IMR-90 (cell line): ENCODE measurements around the gene PCGF2. TPM values are rescaled to one million over a fixed set of nuclear protein-coding genes. Genes with fewer than 3 reads are reported as not detected.
A peak's percentile ranks its signal among the peaks of the same experiment; 100 is the strongest.

Experiments used
- ATAC-seq: fragments of 200-7000 bp; cut with Tn5 transposase; 2 replicates; pipeline ENCODE4 v1.9.1; 2020; ENCODE audit warnings: low read depth, mild to moderate bottlenecking, moderate library complexity
- BruUV-seq: library from RNA; stranded (reverse); fragments of 400-500 nt; replicated peaks from 2 replicates; lab custom pipeline; 2021; lab: Mats Ljungman, UMichigan
- CTCF ChIA-PET: fragments of 300-600 bp; formaldehyde crosslinking; extraction: SDS; loops from one replicate; lab custom pipeline; 2021; ENCODE audit warnings: antibody characterized with exemption; lab: Yijun Ruan, JAX
- POLR2A ChIA-PET: fragments of 300-600 bp; sonication (Branson Sonifier 250); formaldehyde crosslinking; loops from one replicate; lab custom pipeline; 2022; ENCODE audit warnings: antibody characterized with exemption; ENCODE audit not compliant: unreplicated experiment; lab: Charles Lee
- DNase-seq: peaks from one replicate; pipeline ENCODE4 v3.0.0; 2013
- H2AFZ ChIP-seq: replicated peaks from 2 replicates; pipeline ENCODE3; 2013; ENCODE audit warnings: low read length, mild to moderate bottlenecking; ENCODE audit not compliant: poor library complexity
- H2AK5ac ChIP-seq: 2 replicates; pipeline ENCODE4 v1.6.1; 2013; ENCODE audit warnings: low read depth, low read length, inconsistent platforms
- H2AK9ac ChIP-seq: replicated peaks from 2 replicates; pipeline ENCODE3; 2013; ENCODE audit warnings: mild to moderate bottlenecking, low read depth, low read length, moderate library complexity; ENCODE audit not compliant: poor library complexity
- H2BK120ac ChIP-seq: 2 replicates; pipeline ENCODE4 v1.6.1; 2013; ENCODE audit warnings: low read depth, low read length, inconsistent platforms
- H2BK15ac ChIP-seq: 3 replicates; pipeline ENCODE4 v1.6.1; 2013; ENCODE audit warnings: low read depth, low read length, inconsistent platforms
- H2BK20ac ChIP-seq: 2 replicates; pipeline ENCODE4 v1.6.1; 2013; ENCODE audit warnings: low read depth, mild to moderate bottlenecking, inconsistent platforms, low read length, moderate library complexity
- H2BK5ac ChIP-seq: 2 replicates; pipeline ENCODE4 v1.6.1; 2013; ENCODE audit warnings: mild to moderate bottlenecking, low read depth, low read length, inconsistent platforms; ENCODE audit not compliant: poor library complexity, severe bottlenecking
- H3K14ac ChIP-seq: replicated peaks from 2 replicates; pipeline ENCODE4 v1.6.1; 2013; ENCODE audit warnings: low read depth, low read length, inconsistent platforms
- H3K18ac ChIP-seq: 2 replicates; pipeline ENCODE4 v1.6.1; 2013; ENCODE audit warnings: low read depth, low read length, control low read depth
- H3K23ac ChIP-seq: 2 replicates; pipeline ENCODE4 v1.6.1; 2013; ENCODE audit warnings: low read depth, low read length, inconsistent platforms
- H3K27ac ChIP-seq: 2 replicates; pipeline ENCODE4 v1.5.1; 2013; ENCODE audit warnings: mild to moderate bottlenecking, control low read depth, low read length; ENCODE audit not compliant: insufficient read depth
- H3K27me3 ChIP-seq: 2 replicates; pipeline ENCODE4 v1.6.1; 2013; ENCODE audit warnings: low read length; ENCODE audit not compliant: control insufficient read depth, insufficient read depth
- H3K36me3 ChIP-seq: 2 replicates; pipeline ENCODE4 v1.6.1; 2013; ENCODE audit warnings: low read length, mixed read lengths; ENCODE audit not compliant: control insufficient read depth, insufficient read depth
- H3K4ac ChIP-seq: 2 replicates; pipeline ENCODE4 v1.6.1; 2013; ENCODE audit warnings: low read depth, low read length, inconsistent platforms
- H3K4me1 ChIP-seq: 2 replicates; pipeline ENCODE4 v1.6.1; 2013; ENCODE audit warnings: low read length, mixed read lengths; ENCODE audit not compliant: control insufficient read depth, insufficient read depth
- H3K4me2 ChIP-seq: 2 replicates; pipeline ENCODE4 v1.6.1; 2013; ENCODE audit warnings: low read depth, mild to moderate bottlenecking, control low read depth, low read length, moderate library complexity
- H3K4me3 ChIP-seq: 2 replicates; pipeline ENCODE4 v1.5.1; 2013; ENCODE audit warnings: low read depth, mild to moderate bottlenecking, control low read depth, low read length, moderate library complexity; ENCODE audit not compliant: insufficient read depth
- H3K56ac ChIP-seq: 2 replicates; pipeline ENCODE4 v1.6.1; 2013; ENCODE audit warnings: low read length, inconsistent platforms; ENCODE audit not compliant: insufficient read depth; ENCODE audit errors: extremely low read depth
- H3K79me1 ChIP-seq, 2 experiments: 2 replicates each; pipeline ENCODE4 v1.6.1; 2013; ENCODE audit warnings: low read length in 2 of 2, inconsistent platforms in 1 of 2, low read depth in 1 of 2
- H3K9ac ChIP-seq: 2 replicates; pipeline ENCODE4 v1.6.1; 2013; ENCODE audit warnings: low read depth, low read length, control low read depth
- H3K9me1 ChIP-seq: 2 replicates; pipeline ENCODE4 v1.6.1; 2013; ENCODE audit warnings: low read length, inconsistent platforms; ENCODE audit not compliant: insufficient read depth
- H3K9me3 ChIP-seq: 2 replicates; pipeline ENCODE4 v1.6.1; 2013; ENCODE audit warnings: low read length; ENCODE audit not compliant: control insufficient read depth, insufficient read depth
- H4K20me1 ChIP-seq: 2 replicates; pipeline ENCODE4 v1.6.1; 2013; ENCODE audit warnings: low read length, inconsistent platforms; ENCODE audit not compliant: insufficient read depth
- H4K5ac ChIP-seq: 2 replicates; pipeline ENCODE4 v1.6.1; 2013; ENCODE audit warnings: mild to moderate bottlenecking, low read depth, low read length, control low read depth
- H4K8ac ChIP-seq, 2 experiments: 2 replicates each; pipeline ENCODE4 v1.6.1; 2013; ENCODE audit warnings: low read depth in 2 of 2, low read length in 2 of 2, control low read depth in 1 of 2, inconsistent platforms in 1 of 2
- H4K91ac ChIP-seq: 2 replicates; pipeline ENCODE4 v1.6.1; 2013; ENCODE audit warnings: low read depth, low read length, inconsistent platforms; ENCODE audit not compliant: insufficient read depth
- CEBPB ChIP-seq: IDR thresholded peaks from 2 replicates; pipeline ENCODE4 v1.6.1; 2012; ENCODE audit warnings: low read depth, low read length, improper control_type of control experiment
- CHD1 ChIP-seq: IDR thresholded peaks from 2 replicates; pipeline ENCODE4 v1.6.1; 2012; ENCODE audit warnings: low read depth, low read length, improper control_type of control experiment
- FOS ChIP-seq: fragments of 150-350 bp; IDR thresholded peaks from 2 replicates; pipeline ENCODE4 v1.6.1; 2016; ENCODE audit warnings: low read depth, low read length
- POLR2A ChIP-seq: IDR thresholded peaks from 2 replicates; pipeline ENCODE4 v1.6.1; 2012; ENCODE audit warnings: mild to moderate bottlenecking, low read depth, low read length
- RAD21 ChIP-seq: IDR thresholded peaks from 2 replicates; pipeline ENCODE4 v1.6.1; 2012; ENCODE audit warnings: low read length, improper control_type of control experiment
- RCOR1 ChIP-seq: IDR thresholded peaks from 2 replicates; pipeline ENCODE4 v1.6.1; 2012; ENCODE audit warnings: mild to moderate bottlenecking, low read length, improper control_type of control experiment; ENCODE audit not compliant: insufficient replicate concordance
- WGBS, 2 experiments: methylation state at CpG; one replicate each; pipeline versions ENCODE4 v1.1.5 to v1.1.7; 2013; ENCODE audit warnings: missing lambda C conversion rate in 2 of 2; ENCODE audit not compliant: insufficient read length in 1 of 2; ENCODE audit errors: extremely low coverage in 2 of 2; 5-methylcytosine and 5-hydroxymethylcytosine counted together
- dilution Hi-C: fragments of 300-500 bp; cut with HindIII; formaldehyde crosslinking; loops from one replicate; pipeline ENCODE4 v1.14.3; 2018; ENCODE audit warnings: low sequenced_read_pairs; ENCODE audit not compliant: unreplicated experiment
- in situ Hi-C: fragments of 300-500 bp; cut with MboI; formaldehyde crosslinking; loops from 3 replicates; pipeline ENCODE4 v1.14.3; 2019; ENCODE audit warnings: low sequenced_read_pairs, inconsistent platforms, mixed read lengths
- intact Hi-C: fragments of 100-400 bp; cut with micrococcal nuclease; formaldehyde crosslinking; loops from 2 replicates; pipeline ENCODE4 v1.10.0; 2022
- polyA plus RNA-seq, 3 experiments: library from polyadenylated mRNA; depleted of rRNA; stranded (reverse); fragments of >200 nt; gene quantifications; 2 replicates each; pipeline ENCODE4 v1.2.3, GENCODE V29; 2012; ENCODE audit warnings: low replicate concordance in 1 of 3
- total RNA-seq: library from RNA; depleted of rRNA; stranded (reverse); fragments of >200 nt; gene quantifications from 2 replicates; pipeline ENCODE4 v1.2.3, GENCODE V29; 2012
- TF ChIP-seq, protein P1 (sequence below): fragments of 150-350 bp; IDR thresholded peaks from 2 replicates; pipeline ENCODE4 v1.6.1; 2017; ENCODE audit warnings: mild to moderate bottlenecking, antibody characterized with exemption, low read length, low read depth
- TF ChIP-seq, protein P2 (sequence below): conservative IDR thresholded peaks from 2 replicates; pipeline ENCODE4 v1.5.1; 2012; ENCODE audit warnings: mild to moderate bottlenecking, low read depth, low read length, improper control_type of control experiment

Gene PCGF2
- total and polyA plus RNA-seq, 2 of the 4 experiments (the other 2 are of a cell fraction): 1.1 to 18.2 TPM

DNA sequence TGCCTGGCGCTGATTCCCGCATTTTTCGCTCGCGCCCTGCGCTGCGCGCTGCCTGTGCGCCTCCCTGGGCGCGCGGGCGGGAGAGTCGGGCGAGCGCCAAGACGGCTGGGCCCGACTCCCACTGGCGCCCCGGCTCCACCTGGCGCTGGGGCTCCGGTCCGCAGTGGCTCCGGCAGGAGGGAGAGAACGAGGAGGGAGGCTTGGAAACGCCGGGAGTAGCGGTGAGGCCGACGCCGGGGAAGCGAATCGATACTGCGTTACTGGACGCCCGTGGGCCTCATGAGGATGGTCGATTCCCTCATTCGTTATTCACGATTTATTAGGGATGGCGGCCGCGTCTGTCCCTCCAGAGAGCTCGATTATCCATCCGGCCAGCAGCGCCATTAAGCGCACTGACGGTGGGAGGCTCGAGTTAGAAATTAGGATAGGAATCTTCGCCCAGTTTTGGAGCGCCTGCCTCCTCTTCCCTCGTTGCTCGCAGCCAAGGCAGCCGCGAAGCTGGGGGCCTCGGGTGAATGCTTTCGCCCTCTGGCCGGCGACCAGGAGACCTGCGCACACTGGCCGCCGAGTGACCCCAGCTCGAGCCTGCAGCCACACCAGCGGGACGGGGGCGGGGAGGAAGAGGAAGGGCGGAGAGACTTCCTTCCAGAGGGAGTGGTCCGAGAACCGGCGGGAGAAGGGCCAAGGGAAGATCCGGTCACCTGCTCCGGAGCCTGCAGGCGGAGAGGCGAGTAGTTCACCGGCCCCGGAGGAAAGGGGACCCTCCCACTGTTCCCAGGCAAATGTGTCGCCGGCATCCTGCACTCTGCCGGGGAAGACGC, 1.3 kb upstream of the PCGF2 start (continued):
- TF ChIP-seq, protein P1, sequence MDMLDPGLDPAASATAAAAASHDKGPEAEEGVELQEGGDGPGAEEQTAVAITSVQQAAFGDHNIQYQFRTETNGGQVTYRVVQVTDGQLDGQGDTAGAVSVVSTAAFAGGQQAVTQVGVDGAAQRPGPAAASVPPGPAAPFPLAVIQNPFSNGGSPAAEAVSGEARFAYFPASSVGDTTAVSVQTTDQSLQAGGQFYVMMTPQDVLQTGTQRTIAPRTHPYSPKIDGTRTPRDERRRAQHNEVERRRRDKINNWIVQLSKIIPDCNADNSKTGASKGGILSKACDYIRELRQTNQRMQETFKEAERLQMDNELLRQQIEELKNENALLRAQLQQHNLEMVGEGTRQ: no peak
- no peak for TF ChIP-seq CEBPB

DNA sequence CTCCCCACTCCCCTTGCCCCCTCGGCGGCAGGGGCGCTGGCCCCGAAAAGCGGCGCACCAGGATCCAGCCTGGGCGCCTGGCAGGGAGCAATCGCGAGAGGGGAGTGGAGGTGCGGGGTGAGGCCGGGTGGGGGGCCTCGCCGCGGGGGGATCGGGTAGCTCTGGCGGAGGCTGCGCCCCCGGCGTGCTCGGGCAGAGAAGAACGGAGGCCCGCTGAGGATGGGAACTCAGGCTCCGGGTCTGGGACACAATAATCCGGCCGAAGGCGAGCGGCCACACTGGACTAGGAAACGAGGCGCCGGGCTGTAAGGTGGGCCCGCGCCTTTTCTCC, 721 bp upstream of the PCGF2 start:
- peak overlapping the region; percentile 70 for H3K9ac ChIP-seq
- no peaks in the 10 kb centered on the region for H3K27me3 ChIP-seq
- TF ChIP-seq, protein P2, sequence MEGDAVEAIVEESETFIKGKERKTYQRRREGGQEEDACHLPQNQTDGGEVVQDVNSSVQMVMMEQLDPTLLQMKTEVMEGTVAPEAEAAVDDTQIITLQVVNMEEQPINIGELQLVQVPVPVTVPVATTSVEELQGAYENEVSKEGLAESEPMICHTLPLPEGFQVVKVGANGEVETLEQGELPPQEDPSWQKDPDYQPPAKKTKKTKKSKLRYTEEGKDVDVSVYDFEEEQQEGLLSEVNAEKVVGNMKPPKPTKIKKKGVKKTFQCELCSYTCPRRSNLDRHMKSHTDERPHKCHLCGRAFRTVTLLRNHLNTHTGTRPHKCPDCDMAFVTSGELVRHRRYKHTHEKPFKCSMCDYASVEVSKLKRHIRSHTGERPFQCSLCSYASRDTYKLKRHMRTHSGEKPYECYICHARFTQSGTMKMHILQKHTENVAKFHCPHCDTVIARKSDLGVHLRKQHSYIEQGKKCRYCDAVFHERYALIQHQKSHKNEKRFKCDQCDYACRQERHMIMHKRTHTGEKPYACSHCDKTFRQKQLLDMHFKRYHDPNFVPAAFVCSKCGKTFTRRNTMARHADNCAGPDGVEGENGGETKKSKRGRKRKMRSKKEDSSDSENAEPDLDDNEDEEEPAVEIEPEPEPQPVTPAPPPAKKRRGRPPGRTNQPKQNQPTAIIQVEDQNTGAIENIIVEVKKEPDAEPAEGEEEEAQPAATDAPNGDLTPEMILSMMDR: no peak
- TF ChIP-seq RCOR1 (no peak), POLR2A (no peak), CEBPB (no peak), FOS (no peak), CHD1 (no peak), RAD21 (no peak)
- in situ Hi-C loops (no loop called here), intact Hi-C loops (no loop called here), dilution Hi-C loops (no loop called here)
- peak overlapping the region; percentile 92 for H3K4ac ChIP-seq
- H2AFZ ChIP-seq: peak overlapping the region; percentile 90
- no peak overlapping the region for H2BK15ac ChIP-seq
- ATAC-seq (no peak), DNase-seq (no peak)
- peaks cover 12% of the 10 kb centered on the region for H3K4me1 ChIP-seq
- peaks cover 14% of the 10 kb centered on the region for H3K9me1 ChIP-seq
- H2BK120ac ChIP-seq: peak overlapping the region; percentile 22; the same call in 1 of the 2 replicates
- H4K20me1 ChIP-seq: peaks cover 40% of the 10 kb centered on the region
- H4K5ac ChIP-seq: peak overlapping the region; percentile 28; the same call in 1 of the 2 replicates
- H2AK9ac ChIP-seq: peak overlapping the region; percentile 99
- H3K27ac ChIP-seq: peak overlapping the region; percentile 55
- H3K9me3 ChIP-seq: no peaks in the 10 kb centered on the region
- WGBS, 2 experiments: 0% methylated on average over 5 of the region's 32 CpGs; no CpG with 5 or more reads in 1 of the 2 experiments
- H3K14ac ChIP-seq: 0 out of 2 replicates have a peak overlapping the region, but pooled peaks have one; percentile 60
- peak overlapping the region; percentile 81 for H3K4me2 ChIP-seq
- peak overlapping the region; percentile 33 for H2BK5ac ChIP-seq
- H3K18ac ChIP-seq: no peak overlapping the region
- H3K79me1 ChIP-seq: peaks cover 3 to 47% of the 10 kb centered on the region in 2 experiments; a peak in 3 of 4 replicates
- H3K56ac ChIP-seq: peak overlapping the region; percentile 52; the same call in 1 of the 2 replicates
- peak overlapping the region; percentile 91 for H3K4me3 ChIP-seq
- H2AK5ac ChIP-seq: peak overlapping the region; percentile 94
- peak overlapping the region; percentile 68; the same call in 1 of the 2 replicates for H4K91ac ChIP-seq
- CTCF ChIA-PET: no interaction called here
- peak overlapping the region; percentile 68; the same call in 1 of the 2 replicates for H3K23ac ChIP-seq
- H2BK20ac ChIP-seq: no peak overlapping the region
- no peaks in the 10 kb centered on the region; the same call in 1 of the 2 replicates for H3K36me3 ChIP-seq
- POLR2A ChIA-PET: no interaction called here
- no TSS peak for BruUV-seq
- peak overlapping the region; percentile 84 to 88 for H4K8ac ChIP-seq
